OCI-LY1 (cell line): Measurements from ENCODE around the gene TCAIM.

Source experiments
- EZH2 ChIP-seq: fragments of 200-600 bp; sonication (generic), shearing (Covaris generic); IDR thresholded peaks from 2 replicates; pipeline ENCODE4 v1.8.0; 2017; ENCODE audit warnings: borderline replicate concordance, mixed run types, mild to moderate bottlenecking, antibody characterized with exemption, low read length, moderate library complexity, mixed read lengths
- TF ChIP-seq, protein P1 (sequence below): fragments of 200-600 bp; sonication (generic), shearing (Covaris generic); IDR thresholded peaks from 2 replicates; pipeline ENCODE4 v1.5.1; 2017; ENCODE audit warnings: mild to moderate bottlenecking, antibody characterized with exemption, low read length, moderate library complexity, mixed read lengths

DNA sequence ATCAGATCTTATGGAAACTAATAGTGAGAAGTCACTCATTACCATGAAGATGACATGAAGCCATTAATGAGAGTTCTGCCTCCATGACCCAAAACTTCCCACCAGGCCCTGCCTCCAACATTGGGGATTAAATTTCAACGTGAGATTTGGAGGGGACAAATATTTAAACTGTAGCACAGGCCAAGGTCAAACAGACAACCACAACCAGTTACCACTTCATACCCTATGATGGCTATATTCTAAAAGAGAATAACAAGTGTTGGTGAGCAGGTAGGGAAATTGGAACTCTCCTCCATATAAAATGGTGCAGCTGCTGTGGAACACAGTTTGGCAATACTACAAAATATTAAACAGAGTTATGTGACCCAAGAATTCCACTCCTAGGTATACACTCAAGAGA, 36.9 kb downstream of the TCAIM start:
- TF ChIP-seq, protein P1, sequence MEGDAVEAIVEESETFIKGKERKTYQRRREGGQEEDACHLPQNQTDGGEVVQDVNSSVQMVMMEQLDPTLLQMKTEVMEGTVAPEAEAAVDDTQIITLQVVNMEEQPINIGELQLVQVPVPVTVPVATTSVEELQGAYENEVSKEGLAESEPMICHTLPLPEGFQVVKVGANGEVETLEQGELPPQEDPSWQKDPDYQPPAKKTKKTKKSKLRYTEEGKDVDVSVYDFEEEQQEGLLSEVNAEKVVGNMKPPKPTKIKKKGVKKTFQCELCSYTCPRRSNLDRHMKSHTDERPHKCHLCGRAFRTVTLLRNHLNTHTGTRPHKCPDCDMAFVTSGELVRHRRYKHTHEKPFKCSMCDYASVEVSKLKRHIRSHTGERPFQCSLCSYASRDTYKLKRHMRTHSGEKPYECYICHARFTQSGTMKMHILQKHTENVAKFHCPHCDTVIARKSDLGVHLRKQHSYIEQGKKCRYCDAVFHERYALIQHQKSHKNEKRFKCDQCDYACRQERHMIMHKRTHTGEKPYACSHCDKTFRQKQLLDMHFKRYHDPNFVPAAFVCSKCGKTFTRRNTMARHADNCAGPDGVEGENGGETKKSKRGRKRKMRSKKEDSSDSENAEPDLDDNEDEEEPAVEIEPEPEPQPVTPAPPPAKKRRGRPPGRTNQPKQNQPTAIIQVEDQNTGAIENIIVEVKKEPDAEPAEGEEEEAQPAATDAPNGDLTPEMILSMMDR: no peak
- no peak for TF ChIP-seq EZH2
